HL-60 (cell line): ENCODE results near the gene COQ3.
A peak's percentile ranks its signal among the peaks of the same experiment; 100 is the strongest.

Source experiments
- DNase-seq, 2 experiments: peaks; one replicate each; pipeline ENCODE4 v3.0.0-alpha.2; 2010 to 2020; ENCODE audit warnings: low read depth in 1 of 2, low spot score in 1 of 2
- H3K27ac ChIP-seq: fragments of 250-450 bp; sonication (Bioruptor Pico); replicated peaks from 2 replicates; pipeline ENCODE4 v1.5.1; 2020; ENCODE audit warnings: mild to moderate bottlenecking, moderate library complexity
- H3K27me3 ChIP-seq: fragments of 250-450 bp; sonication (Bioruptor Pico); 2 replicates; pipeline ENCODE4 v1.5.1; 2021; ENCODE audit warnings: mild to moderate bottlenecking, moderate library complexity; ENCODE audit not compliant: insufficient read depth, poor library complexity, severe bottlenecking
- H3K4me3 ChIP-seq: replicated peaks from 2 replicates; pipeline ENCODE4 v1.5.1; 2011; ENCODE audit warnings: mild to moderate bottlenecking, control low read depth, low read length; ENCODE audit not compliant: insufficient read depth
- GABPA ChIP-seq: IDR thresholded peaks from 2 replicates; pipeline ENCODE4 v1.6.1; 2012; ENCODE audit warnings: low read depth
- POLR2AphosphoS5 ChIP-seq: IDR thresholded peaks from 2 replicates; pipeline ENCODE4 v1.6.1; 2012; ENCODE audit warnings: low read depth
- REST ChIP-seq: IDR thresholded peaks from 2 replicates; pipeline ENCODE4 v1.6.1; 2012; ENCODE audit warnings: low read depth; ENCODE audit not compliant: insufficient replicate concordance
- SPI1 ChIP-seq: IDR thresholded peaks from 2 replicates; pipeline ENCODE4 v1.6.1; 2012; ENCODE audit warnings: low read depth, mild to moderate bottlenecking, borderline replicate concordance
- TF ChIP-seq, protein P1 (sequence below): IDR thresholded peaks from one replicate; pipeline ENCODE4 v1.5.1; 2011; ENCODE audit warnings: low read length, control low read depth, inconsistent platforms; ENCODE audit not compliant: insufficient read depth

The COQ3 gene

DNA sequence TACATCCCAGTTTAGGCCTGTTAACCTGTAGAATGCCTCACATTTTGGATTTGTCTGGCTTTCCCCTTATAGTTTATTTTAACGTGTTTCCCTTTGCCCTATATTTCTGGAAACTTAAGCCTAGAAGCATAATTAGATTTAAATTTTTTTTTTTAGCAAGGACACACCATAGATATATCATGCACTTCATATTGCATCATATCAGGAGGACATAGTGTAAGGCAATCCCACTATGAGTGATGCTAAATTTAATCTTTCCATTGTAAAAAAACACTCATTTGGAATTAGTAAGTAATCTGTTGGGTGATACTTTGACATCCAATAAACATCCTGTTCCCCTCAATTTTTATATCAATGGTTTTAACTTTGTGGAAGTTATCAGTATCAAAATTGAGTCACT, 34.2 kb downstream of the COQ3 start:
- H3K27ac ChIP-seq = no peak overlapping the region
- H3K4me3 ChIP-seq = no peak overlapping the region
- TF ChIP-seq REST (no peak), SPI1 (no peak), POLR2AphosphoS5 (no peak), GABPA (no peak)
- TF ChIP-seq, protein P1, sequence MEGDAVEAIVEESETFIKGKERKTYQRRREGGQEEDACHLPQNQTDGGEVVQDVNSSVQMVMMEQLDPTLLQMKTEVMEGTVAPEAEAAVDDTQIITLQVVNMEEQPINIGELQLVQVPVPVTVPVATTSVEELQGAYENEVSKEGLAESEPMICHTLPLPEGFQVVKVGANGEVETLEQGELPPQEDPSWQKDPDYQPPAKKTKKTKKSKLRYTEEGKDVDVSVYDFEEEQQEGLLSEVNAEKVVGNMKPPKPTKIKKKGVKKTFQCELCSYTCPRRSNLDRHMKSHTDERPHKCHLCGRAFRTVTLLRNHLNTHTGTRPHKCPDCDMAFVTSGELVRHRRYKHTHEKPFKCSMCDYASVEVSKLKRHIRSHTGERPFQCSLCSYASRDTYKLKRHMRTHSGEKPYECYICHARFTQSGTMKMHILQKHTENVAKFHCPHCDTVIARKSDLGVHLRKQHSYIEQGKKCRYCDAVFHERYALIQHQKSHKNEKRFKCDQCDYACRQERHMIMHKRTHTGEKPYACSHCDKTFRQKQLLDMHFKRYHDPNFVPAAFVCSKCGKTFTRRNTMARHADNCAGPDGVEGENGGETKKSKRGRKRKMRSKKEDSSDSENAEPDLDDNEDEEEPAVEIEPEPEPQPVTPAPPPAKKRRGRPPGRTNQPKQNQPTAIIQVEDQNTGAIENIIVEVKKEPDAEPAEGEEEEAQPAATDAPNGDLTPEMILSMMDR = no peak
- H3K27me3 ChIP-seq = no peaks in the 10 kb centered on the region
- no peak for DNase-seq

DNA sequence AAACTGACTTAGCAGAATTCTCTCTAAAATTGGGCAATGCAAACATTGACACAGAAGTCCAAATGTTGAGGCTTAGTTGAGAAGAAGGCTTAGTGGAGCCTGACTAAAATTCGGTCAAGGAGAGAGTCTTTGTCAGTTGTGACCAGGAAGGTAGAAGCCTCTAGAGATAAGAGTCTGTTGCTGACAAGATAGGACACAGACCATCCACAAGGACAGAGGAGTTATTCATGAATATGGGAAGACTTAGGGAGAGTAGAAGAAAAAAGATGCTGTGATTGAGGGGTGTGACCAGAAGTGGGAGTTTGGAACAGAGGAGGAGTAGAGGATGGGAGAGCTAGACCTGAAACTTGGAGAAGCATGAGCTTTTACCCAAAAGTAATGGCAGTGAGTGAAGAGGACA, 37.4 kb downstream of the COQ3 start:
- DNase-seq = no peak
- Histone ChIP-seq H3K27me3 (no peaks in the 10 kb centered on the region), H3K4me3 (no peak overlapping the region), H3K27ac (no peak overlapping the region)
- no peak for TF ChIP-seq POLR2AphosphoS5
- no peak for TF ChIP-seq SPI1
- TF ChIP-seq REST = no peak
- TF ChIP-seq, protein P1 = no peak
- no peak for TF ChIP-seq GABPA

- DNase-seq = no peak
- peaks cover 10% of the 10 kb centered on the region for H3K27me3 ChIP-seq
- no peak for TF ChIP-seq SPI1
Observed at GRCh38 chr6:99354983-99355382, 39.0 kb downstream of the COQ3 start.

DNA sequence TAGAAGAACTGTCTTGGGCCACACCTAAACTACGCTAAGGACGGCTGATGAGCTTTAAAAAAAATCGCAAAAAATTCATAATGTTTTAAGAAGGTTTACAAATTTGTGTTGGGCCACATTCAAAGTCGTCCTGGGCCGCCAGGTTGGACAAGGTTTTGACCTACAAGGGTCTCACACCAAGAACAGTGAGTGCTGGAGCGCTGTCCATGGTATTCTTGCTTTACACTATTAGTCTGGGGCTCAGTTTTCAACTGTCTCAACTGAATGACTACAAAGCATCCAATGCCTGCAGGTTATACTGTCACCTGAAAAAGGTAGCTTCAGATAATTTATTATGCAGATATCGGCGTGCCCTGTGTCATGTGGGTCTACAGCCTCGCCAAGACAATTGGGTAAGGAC, 40.9 kb downstream of the COQ3 start:
- Histone ChIP-seq H3K27me3 (peaks cover 23% of the 10 kb centered on the region), H3K4me3 (no peak overlapping the region), H3K27ac (no peak overlapping the region)
- no peak for DNase-seq
- TF ChIP-seq SPI1 (no peak), POLR2AphosphoS5 (no peak), GABPA (no peak), REST (peak; percentile 93)

More at GRCh38 chr6:99354983-99355382, 39.0 kb downstream of the COQ3 start:
- Histone ChIP-seq H3K4me3 (no peak overlapping the region), H3K27ac (no peak overlapping the region)
